ENCODE data around the gene MCC.

DNA sequence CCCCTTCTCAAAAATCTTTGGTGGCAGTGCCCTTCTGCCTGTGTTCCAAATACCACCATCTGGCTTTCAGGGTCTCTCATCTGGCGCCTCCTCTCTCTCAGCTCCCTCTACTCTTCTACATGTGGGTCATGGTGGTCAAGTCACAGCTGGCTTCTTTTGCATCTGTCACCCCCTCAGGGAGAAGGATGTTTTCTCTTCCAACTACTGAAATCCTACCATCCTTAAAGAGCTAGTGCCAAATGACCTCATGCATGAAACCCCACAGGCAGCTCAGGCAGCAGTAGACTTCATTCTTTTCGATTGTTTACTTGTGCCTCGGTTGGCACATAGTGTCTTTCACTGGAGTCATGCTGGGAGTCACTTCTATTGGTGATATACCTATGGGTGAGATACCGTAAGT lies 292.5 kb downstream of the MCC start:
- no peak for TF ChIP-seq EZH2phosphoT487 (IDR thresholded peaks at IDR 0.05; ENCODE audit: insufficient read depth, low read depth)
- TF ChIP-seq EZH2 (IDR thresholded peaks at IDR 0.05; ENCODE audit: insufficient read depth, poor library complexity, severe bottlenecking) = no peak
